ENCODE measurements around the gene TSPAN15. TPM values are rescaled to one million over a fixed set of nuclear protein-coding genes. Genes with fewer than 3 reads are reported as not detected.

TSPAN15 gene
- total RNA-seq, 2 donors from 2014 or later = 44.6 to 45.6 TPM

DNA sequence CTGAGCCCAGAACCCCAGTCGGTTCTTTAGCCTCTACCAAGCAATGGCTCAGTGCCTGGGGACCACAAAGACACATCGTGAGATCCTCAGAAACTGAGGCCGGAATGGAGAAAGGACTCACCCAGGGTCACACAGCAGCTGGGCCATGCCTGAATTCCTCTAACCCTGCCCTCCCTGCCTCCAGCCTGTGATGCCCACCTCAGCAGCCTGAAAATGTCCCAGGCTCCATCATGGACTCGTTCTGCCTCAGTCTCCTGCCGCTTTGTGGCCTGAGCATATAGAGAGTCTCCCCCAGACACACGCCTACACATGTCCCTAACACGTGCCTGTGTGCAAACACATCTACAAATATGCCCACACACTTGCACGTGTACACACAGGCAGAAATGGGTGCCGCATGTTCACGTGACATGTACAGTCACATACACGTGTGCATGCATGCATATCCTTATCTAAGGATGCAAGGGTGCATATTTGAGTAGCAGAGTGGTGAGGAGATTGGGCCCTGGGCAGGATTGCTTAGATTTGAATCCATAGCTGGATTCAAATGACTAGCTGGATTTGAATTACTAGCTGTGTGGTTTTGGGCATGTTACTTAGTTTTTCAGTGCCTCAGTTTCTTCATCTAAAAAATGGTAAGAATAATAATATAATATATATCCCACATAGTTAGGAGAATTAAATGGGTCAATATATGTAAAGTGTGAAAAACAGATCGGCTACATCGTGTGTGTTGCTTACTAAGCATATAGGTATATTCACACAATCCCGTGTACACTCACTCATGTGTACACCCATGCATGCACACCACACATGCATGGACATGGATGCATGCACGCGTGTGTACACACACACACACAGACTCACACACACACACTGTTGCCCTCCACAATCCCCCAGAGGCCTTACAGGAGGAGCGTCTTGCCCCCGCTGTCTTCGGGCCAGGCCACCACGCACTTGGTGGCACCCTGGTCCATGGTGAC is 36.9 kb upstream of the TSPAN15 start:
- intact Hi-C loops (cut with DNase I) = loop anchor here (5.0 to 10.0 kb wide), 2 partner anchors 220 to 1288 kb away; partner anchors contain the start of gene FAM241B (in 1 of the 2)
- DNase-seq (ENCODE audit: low spot score) = no peak

- DNase-seq (ENCODE audit: low spot score) = no peak
- intact Hi-C loops (cut with DNase I) = loop anchor here (5.0 to 10.0 kb wide), 2 partner anchors 220 to 1287 kb away; partner anchors contain the start of gene FAM241B (in 1 of the 2)
Measured at GRCh38 chr10:69415049-69415448, 36.2 kb upstream of the TSPAN15 start.

DNA sequence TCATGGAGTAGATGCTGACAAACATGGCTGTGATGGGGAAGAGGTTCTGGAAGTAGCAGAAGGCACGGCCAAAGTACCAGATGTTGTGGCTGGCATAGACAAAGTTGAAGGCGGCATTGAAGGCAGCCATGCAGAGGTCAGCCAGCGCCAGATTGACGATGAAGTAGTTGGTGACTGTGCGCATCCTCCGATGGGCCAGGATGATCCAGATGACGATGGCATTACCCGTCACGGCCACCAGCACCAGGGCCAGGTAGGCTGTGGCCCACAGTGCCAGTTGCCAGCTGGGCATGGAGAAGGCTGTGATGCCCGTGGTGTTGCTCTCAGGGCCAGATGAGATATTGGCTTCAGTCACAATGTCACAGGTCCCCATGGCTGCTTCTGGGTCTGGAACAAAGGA is 35.3 kb upstream of the TSPAN15 start:
- intact Hi-C loops (cut with DNase I) = loop anchor here (5.0 to 10.0 kb wide), 2 partner anchors 219 to 1286 kb away; partner anchors contain the start of gene FAM241B (in 1 of the 2)
- DNase-seq (ENCODE audit: low spot score) = no peak

DNA sequence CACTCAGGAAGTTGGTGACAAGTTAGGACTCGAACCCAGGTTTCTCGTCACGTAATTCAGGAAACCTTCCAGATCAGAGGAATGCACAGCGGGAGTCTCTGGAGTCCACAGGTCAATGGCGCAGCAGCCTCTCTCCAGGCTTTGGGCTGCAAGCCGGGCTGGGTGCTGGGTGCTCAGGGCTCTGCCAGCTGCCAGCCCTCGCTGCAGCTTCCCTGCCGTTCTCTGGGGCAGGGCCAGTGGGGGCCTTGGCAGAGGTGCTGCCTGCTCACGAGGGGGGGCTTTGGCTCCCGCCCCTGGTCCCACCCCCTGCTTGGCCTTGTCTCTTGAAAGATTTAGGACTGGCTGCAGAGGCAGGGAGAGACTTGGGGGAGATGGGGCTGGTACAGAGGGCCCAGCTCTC is 34.6 kb upstream of the TSPAN15 start, which contains the start of gene TACR2:
Gene TACR2, minus strand, starts transcription at position 224 of the 400 bp plus-strand sequence. CDS start 595 bp downstream, outside the sequence.
- intact Hi-C loops (cut with DNase I) = loop anchor here (5.0 to 10.0 kb wide), 2 partner anchors 218 to 1286 kb away; partner anchors contain the start of gene FAM241B (in 1 of the 2)
- no peak for DNase-seq (ENCODE audit: low spot score)

DNA sequence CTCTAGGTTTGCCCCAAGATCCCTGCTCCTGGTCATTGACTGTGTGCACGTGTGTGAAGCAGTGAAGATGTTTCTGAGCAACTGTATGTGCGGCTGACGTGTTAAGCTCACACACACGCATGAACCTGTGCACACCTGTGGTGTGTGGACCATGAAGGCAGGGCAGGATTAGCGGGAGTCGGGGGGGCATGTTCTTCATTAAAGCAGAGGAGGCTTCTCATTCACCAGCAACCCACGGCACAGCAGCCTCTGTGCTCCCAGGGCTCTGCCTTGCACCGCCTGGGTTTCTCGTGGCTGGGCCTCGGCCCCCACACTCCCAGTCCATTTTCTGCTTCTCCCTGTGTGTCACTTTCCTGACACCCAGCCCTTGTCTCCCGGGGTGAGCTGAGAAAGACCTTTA is 33.7 kb upstream of the TSPAN15 start:
- intact Hi-C loops (cut with DNase I) = loop anchor here (5.0 to 10.0 kb wide), 2 partner anchors 217 to 1285 kb away; partner anchors contain the start of gene FAM241B (in 1 of the 2)
- peak; percentile 76 for DNase-seq (ENCODE audit: low spot score)

DNA sequence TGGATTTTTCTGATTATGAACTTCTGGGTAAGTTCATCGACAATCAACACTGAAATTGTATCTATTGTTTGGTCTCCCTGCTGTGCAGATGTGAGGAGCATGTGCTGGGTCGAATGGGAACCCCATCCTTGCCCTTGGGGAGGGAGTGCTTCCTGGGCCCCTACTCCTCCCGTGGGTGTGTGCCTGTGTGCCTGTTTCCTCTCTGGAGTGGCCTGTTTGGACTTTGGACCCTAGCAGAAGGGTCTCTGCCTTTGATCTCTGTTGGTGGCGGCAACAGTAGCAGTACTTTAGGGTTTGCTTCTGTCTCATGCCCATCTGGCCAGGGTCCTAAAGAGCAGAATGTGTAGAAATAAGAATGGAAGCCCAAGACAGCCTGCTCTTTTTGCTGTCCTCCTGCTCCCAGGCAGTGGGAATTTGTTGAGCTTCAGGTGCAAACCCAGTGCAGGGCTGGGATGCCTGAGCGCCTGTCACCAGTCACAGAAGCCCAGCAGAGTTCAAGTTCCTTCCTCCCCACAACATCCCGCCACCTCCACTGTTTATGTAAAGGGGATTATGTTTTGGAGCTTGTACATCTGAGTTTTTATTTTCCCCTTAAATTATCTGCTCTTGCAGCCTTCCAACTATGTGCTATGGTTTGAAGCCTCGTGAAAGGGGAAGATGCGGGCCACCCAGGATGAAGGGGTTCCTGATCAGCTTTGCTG is 33.1 kb upstream of the TSPAN15 start:
- intact Hi-C loops (cut with DNase I) = loop anchor here (5.0 to 10.0 kb wide), 2 partner anchors 217 to 1284 kb away; partner anchors contain the start of gene FAM241B (in 1 of the 2)
- DNase-seq (ENCODE audit: low spot score) = peak; percentile 24

DNA sequence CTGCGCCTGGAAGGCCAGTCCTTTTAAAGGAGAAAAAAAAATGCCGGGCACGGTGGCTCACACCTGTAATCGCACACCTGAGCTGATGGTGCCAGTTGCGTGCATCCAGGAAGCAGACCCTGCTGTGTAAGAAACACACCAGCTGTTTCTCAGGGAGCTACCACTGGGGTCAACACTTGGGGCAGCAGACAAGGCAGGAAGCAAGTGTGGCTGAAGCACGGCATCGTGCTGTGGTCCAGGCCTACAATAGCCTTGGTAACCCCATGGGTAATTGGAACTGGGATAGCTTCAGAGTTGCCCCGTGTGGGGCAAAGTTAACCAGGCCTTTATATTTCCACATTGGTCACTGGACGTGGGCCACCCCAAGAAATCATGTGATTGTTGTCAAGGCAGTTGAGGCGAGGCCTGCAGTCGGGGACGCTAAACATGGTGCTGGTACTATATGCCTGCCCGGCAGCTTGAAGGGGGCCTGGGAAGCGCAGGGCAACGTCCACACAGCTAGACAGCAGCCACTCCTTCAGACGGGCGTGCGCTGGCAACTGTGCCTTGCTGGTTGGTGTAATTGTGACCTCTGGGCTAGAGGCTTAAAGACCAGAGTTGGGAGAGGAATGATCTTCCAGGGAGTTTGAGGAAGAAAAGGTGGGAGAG is 32.0 kb upstream of the TSPAN15 start:
- DNase-seq (ENCODE audit: low spot score) = peak; percentile 72
- intact Hi-C loops (cut with DNase I) = loop anchor here (5.0 to 10.0 kb wide), 2 partner anchors 216 to 1283 kb away; partner anchors contain the start of gene FAM241B (in 1 of the 2)

GRCh38 chr10:69419744-69420126 is 31.5 kb upstream of the TSPAN15 start:
- intact Hi-C loops (cut with DNase I) = loop anchor here (5.0 to 10.0 kb wide), 2 partner anchors 215 to 1283 kb away; partner anchors contain the start of gene FAM241B (in 2 of the 2)
- peak; percentile 55 for DNase-seq (ENCODE audit: low spot score)

GRCh38 chr10:69421611-69422308 is 29.5 kb upstream of the TSPAN15 start:
- peak; percentile 67 for DNase-seq (ENCODE audit: low spot score)
- intact Hi-C loops (cut with DNase I) = loop anchor here in 1 of 2 donors (10.0 kb wide), 1 partner anchor 213 kb away; the partner anchor contains the start of gene FAM241B

DNA sequence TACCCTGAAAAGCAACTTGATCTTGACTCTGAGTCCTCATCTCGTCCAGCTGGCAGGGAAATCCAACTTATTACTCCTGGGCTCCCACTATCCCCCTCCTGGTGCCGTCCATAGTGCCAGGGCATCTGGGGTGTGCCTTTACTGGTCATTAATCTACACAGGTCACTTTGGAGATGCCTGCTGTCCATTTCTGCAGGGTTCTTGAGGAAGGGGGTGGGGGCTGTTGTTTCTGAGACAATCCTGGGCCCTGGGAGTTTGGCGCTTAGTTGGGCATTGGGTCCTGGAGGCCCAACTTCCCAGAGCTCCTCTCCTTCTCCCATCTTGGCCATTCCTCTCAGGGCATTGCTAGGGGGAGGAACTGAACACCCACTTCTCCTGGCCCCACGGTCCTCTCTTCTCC is 28.6 kb upstream of the TSPAN15 start:
- intact Hi-C loops (cut with DNase I) = loop anchor here in 1 of 2 donors (10.0 kb wide), 1 partner anchor 212 kb away; the partner anchor contains the start of gene FAM241B
- DNase-seq (ENCODE audit: low spot score) = peak; percentile 40

- no peak for DNase-seq (ENCODE audit: low spot score)
- intact Hi-C loops (cut with DNase I) = loop anchor here (5.0 to 10.0 kb wide), 2 partner anchors 82 to 210 kb away; partner anchors contain the start of gene FAM241B (in 1 of the 2)
Measured at GRCh38 chr10:69425041-69425440, 26.2 kb upstream of the TSPAN15 start.

DNA sequence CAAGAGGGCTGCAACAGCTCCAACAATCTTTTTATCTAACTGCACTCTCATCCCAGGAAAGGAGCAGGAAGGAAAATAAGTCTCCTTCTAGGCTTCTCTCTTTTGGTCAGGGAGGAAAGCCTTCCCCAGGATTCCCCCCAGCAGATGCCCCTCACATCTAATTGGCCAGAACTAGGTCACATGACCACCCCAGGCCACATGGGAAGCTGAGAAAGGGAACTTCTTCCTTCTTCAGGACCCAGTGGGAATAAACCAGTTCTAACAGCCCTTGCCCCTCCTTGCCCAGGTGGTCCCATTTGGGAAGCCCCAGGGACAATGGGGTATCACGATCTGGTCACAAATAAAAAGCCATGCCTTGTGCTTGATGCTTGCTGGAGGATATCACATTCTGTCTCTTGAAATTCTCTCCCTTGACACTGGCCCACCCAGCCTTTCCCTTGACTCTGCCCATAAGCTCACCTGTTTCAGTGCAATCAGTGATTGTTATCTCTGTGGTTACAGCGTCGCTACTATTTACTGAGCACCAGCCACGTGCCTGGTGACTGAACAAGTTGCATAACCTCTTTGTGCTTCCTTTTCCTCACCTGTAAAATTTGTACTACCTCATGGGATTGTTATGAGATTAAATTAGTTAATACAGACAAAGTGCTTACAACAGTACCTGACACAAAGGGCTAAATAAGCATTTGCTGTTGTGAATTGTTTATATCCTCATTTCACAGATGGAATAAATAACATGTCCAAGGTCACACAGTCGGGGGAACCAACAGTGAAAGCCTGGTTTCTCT is 25.6 kb upstream of the TSPAN15 start:
- intact Hi-C loops (cut with DNase I) = loop anchor here (5.0 to 10.0 kb wide), 2 partner anchors 82 to 209 kb away; partner anchors contain the start of gene FAM241B (in 1 of the 2)
- no peak for DNase-seq (ENCODE audit: low spot score)

DNA sequence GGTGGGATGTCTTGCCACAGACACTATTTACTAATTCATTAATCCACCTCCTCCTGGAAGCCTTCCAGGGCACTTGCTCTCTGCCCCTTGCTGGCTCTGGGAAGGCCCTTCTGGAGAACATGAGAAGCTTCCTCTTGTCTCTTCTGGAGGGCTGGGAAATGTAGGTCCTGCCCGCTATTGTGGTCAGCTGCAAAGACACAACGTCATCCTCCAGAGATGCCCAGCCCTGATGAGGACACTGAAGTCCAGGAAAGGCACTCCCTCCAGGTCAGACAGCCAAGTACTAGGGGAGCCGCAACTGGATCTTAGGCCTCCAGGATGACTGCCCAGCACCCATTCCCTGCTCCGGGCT is 24.9 kb upstream of the TSPAN15 start:
- intact Hi-C loops (cut with DNase I) = loop anchor here (5.0 to 10.0 kb wide), 2 partner anchors 81 to 208 kb away; partner anchors contain the start of gene FAM241B (in 1 of the 2)
- no peak for DNase-seq (ENCODE audit: low spot score)

DNA sequence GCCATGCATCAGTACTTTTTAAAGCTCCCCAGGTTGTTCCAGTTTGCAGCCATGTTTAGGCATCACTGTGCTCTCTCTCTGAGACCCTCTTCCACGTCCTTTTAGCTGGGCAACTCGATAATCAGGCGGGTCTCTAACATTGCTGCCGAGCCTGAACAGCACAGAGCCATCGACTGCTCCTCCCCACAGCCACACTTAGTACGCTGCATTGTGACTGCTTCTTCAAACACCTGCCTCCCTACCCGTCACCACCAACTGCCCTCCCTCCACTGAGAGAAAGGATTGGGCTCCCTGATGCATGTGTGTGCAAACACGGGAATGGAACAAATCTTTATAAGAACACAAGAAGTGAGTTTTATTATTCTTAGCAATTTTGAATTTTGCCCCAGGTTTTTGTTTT is 23.1 kb upstream of the TSPAN15 start:
- DNase-seq (ENCODE audit: low spot score) = peak; percentile 48

DNA sequence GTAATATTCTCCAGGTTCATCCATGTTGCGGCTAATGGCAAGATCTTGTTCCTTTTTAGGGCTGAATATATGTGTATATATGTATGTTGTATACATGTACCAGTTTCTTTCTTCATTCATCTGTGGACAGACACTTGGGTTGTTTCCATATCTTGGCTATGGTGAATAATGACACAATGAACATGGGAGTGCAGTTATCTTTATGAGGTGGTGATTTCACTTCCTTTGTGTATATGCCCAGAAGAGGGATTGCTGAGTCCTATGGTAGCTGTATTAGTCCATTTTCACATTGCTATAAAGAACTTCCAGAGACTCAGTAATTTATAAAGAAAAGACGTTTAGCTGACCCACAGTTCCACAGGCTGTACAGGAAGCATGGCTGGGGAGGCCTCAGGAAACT is 17.1 kb upstream of the TSPAN15 start:
- intact Hi-C loops (cut with DNase I) = no loop called here
- no peak for DNase-seq (ENCODE audit: low spot score)

More for the DNA sequence above, 23.1 kb upstream of the TSPAN15 start:
- intact Hi-C loops (cut with DNase I) = loop anchor here (5.0 to 10.0 kb wide), 2 partner anchors 79 to 207 kb away; partner anchors contain the start of gene FAM241B (in 1 of the 2)

DNA sequence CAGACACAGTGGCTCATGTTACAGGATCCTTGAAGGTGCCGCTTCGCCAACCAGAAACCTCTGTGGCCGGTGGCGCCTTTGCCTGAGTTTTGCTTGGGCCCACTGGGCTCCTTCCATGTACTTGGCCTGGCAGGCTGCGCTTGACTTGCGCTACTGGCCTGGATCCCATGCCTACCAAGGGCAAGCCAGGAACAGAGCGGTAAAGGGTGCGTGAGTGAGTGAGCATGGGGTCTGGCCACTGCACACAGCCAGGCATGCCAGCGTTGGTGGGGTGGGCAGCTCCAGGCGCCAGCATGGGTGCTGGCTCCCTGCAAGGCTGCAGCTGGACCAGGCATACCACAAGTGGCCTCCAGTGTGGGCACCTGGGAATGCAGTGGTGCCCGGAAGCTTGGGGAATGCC is 16.3 kb upstream of the TSPAN15 start:
- intact Hi-C loops (cut with DNase I) = no loop called here
- DNase-seq (ENCODE audit: low spot score) = no peak

DNA sequence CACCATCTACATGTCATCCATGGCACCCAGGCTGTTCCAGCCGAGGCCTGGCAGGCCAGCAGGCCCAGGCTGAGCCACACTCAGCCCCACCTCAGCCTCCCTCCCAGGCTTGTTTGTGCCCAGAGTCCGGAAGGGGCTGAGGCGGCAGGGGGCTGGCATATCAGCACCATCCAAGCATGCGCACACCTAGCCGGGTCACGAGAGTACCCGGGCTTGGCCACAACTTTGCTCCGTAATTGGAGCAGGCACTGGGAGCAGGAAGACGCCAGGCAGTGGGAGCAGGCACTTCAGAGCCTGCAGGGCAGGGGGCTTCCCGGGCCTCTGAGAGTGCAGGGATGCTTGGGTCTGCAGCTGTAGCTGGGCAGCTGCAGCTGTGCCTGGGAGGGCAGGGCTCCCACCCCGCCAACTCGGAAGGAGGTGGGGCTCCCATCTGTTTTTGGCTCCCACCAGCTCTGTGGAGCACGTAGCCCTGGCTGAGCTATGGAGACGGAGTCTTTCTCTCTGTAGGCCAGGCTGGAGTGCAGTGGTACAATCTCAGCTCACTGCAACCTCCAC is 15.2 kb upstream of the TSPAN15 start:
- intact Hi-C loops (cut with DNase I) = no loop called here
- no peak for DNase-seq (ENCODE audit: low spot score)
